HG02678 (cell line): ENCODE results near the gene ARHGAP24.
"Not testable (repeated sequence)": the region's sequence is repeated elsewhere in the genome, so short reads cannot be mapped to it uniquely, and the experiment has no call there.

Experiments
- ATAC-seq: cut with Tn5 transposase; IDR thresholded peaks from one replicate; pipeline ENCODE4 v1.9.1; 2021; ENCODE audit warnings: mild to moderate bottlenecking, moderate library complexity; ENCODE audit not compliant: unreplicated experiment

Gene ARHGAP24

DNA sequence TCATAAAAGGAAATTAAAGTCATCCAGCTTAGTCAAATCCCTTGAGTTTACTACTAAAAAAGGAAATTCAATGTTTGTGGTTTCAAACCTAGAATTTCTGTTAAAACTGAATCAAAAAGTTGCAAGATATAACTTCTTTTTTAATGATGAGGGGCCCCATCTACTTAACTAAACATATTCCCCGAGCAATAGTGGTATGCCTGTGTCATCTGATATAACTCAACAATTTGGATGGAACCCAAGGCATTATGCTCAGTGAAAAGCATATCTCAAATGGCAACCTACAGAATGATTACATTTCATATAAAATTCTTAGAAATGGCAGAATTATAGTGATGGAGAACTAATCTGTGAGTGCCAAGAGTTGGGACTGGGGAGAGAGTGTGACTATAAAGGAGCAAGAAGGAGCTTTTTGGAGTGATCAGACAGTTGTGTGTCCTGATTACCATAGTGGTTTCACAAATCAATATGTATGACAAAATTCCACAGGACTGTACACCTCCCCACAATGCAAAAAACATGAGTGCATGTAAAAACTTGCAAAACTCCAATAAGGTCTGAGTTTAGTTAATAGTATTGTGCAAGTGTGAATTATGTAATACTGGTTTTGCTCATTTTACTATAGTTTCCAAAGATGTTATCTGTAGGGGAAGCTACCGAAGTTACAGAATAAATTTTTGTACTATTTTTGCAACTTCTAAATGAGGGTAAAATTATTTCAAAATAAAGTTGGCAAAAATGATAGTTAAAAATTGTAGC, 323.2 kb downstream of the ARHGAP24 start:
- ATAC-seq = no peak

DNA sequence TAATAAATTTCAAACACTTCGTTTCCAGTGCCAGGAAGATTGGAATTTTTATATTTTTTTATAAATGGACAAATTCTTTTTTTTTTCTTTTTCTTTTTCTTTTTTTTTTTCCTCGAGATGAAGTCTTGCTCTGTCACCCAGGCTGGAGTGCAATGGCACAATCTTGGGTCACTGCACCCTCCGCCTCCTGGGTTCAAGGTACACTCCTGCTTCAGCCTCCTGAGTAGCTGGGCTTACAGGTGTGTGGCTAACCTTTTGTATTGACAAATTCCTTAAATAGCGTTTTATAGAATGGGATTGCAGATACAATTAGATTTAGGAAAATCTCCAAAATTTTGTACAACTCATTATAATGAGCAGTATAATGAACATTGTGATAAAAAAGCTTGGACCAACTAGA, 328.9 kb downstream of the ARHGAP24 start:
- no peak for ATAC-seq

DNA sequence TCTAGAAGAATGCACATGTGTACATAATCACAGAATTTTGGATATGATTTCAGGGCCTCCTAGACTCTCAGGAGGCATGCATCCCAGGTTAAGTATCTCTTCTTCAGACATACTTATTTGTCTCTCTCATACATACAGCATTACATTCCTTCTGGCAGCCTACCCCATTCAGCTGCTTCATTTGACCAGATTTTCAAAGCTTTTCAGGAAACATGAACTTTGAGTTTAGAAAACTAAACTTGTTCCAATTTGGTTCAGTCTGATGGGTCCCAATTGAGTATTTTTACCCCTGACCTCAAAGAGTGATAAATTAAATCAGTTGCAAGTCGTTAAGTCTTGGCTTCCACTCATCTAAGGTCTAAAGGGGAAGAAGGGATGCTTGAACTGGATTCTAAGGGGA, 330.9 kb downstream of the ARHGAP24 start:
- ATAC-seq = no peak

GRCh38 chr4:85806334-85806733, 331.4 kb downstream of the ARHGAP24 start:
- ATAC-seq = no peak

- ATAC-seq = no peak
Observed at GRCh38 chr4:85807247-85807950, 332.4 kb downstream of the ARHGAP24 start.

DNA sequence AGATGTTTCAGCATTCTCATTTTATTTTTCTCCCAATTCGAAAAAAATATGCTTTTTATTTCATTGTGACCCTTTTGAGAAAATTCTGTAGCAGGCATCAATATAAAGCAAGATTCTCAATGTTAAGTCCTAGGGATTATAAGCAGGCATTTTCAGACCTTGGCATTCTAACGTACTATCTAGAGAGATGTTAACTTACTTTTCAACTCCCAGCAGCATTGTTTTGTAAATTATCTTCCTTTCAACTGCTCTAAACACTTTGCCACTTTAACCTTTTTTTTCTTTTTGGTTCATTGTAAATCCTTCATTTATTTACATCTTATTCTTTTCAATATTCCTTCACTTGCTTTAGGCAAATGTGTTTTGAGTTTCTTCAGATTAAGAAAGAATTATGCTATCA, 333.2 kb downstream of the ARHGAP24 start:
- ATAC-seq = no peak

- no peak for ATAC-seq
Observed at GRCh38 chr4:85808864-85809263, 333.9 kb downstream of the ARHGAP24 start.

- no peak for ATAC-seq
Observed at GRCh38 chr4:85812776-85813175, 337.8 kb downstream of the ARHGAP24 start.

DNA sequence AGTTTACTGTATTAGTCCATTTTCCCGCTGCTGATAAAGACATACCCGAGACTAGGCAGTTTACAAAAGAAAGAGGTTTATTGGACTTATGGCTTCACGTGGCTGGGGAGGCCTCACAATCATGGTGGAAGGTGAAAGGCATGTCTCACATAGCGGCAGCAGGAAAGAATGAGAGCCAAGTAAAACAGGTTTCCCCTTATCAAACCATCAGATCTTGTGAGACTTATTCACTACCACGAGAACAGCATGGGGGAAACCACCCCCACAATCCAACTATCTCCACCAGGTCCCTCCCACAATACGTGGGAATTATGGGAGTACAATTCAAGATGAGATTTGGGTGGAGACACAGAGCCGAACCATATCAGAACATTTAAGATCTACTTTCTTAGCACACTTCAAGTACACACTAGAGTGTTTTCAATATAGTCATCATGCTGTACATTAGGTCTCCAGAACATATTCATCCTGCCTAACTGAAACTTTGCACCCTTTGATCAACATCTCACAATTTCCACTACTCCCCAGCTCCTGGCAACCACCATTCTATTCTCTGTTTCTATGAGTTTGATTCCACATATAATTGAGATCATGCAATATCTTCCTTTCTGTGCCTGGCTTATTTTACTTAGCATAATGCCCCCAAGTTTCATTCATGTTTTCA, 341.0 kb downstream of the ARHGAP24 start:
- ATAC-seq = no peak

DNA sequence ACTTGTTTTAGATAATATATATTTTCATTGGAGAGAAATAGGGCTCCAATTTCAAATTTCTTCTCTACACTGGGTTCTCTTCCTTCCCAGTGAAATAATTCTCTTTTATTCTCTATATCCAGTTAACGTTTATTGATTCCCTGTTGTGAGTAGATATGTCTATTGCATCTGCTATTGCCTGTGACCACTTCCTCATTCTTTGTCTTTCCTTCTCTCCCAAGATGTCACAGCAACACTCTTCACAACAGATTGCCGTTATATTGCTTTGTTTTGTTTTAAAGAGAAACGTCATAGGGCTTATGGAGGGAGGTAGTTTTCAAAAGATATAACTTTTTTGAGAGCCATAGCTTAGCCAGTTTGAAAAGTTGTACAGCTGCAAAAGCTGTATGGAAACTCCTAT, 343.8 kb downstream of the ARHGAP24 start:
- no peak for ATAC-seq

- ATAC-seq = not testable (repeated sequence)
Observed at GRCh38 chr4:85820101-85820500, 345.2 kb downstream of the ARHGAP24 start.

GRCh38 chr4:85821688-85822455, 346.9 kb downstream of the ARHGAP24 start:
- ATAC-seq = no peak

- ATAC-seq = no peak
Observed at GRCh38 chr4:85823295-85823694, 348.3 kb downstream of the ARHGAP24 start.

GRCh38 chr4:85824166-85824945, 349.4 kb downstream of the ARHGAP24 start:
- no peak for ATAC-seq

- ATAC-seq = peak; percentile 59
Observed at GRCh38 chr4:85826060-85826678, 351.2 kb downstream of the ARHGAP24 start.

DNA sequence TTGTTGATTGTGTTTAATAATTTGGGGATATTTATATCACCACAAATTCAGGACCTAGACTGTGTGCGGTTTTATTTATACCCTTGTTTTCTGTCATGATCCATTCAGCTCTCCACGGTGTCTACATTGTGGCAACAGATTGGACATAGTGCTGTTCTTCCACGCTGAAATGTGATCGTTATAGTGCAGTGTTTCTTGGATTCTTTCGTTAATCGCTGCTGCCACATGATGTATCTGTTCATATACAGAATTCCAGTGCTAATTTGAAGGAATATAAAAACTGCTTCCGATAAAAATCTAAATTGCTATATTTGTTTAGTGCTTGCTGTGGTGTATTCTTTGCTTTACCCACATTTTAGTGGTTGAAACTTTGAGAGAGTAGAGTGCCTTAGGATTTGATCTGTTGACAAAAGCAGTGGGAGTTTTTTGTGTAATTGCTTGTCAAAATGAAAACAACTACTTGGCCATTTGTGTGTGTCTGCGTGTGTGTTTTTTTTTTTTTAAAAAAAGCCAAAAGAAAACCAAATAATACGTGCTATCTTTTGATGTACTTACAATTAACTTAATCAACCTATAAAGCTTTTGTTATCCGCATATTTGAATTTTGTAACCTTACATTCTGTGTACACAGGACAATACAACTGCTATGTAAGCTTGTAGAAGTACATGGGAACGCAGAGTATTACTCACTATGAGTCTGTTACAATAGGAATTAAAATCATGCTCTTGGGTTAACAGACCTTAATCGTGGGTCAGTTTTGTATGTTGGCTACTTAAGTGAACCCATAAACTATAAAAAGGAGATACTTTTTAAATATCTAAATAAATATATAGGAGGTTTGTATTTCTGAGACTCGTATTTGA, 353.3 kb downstream of the ARHGAP24 start:
- ATAC-seq = no peak

- ATAC-seq = no peak
Observed at GRCh38 chr4:85829276-85830051, 354.5 kb downstream of the ARHGAP24 start.

DNA sequence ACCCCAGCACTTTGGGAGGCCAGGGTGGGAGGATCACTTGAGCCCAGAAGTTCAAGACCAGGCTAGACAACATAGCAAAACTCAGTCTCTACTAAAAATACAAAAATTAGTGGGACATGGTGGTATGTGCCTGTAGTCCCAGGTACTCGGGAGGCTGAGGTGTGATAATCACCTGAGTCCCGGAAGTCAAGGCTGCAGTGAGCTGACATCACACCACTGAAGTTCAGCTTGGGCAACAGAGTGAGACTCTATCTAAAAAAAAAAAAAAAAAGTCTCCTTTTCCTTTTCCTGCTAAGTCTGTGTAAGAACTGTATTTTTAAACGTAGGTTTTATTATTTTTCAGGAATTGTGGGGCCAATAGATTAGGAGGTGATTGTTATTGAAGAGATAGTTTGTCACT, 356.7 kb downstream of the ARHGAP24 start:
- no peak for ATAC-seq
